HG02571 (cell line): ENCODE measurements around the gene KCNJ6.
"Not testable (repeated sequence)": the region's sequence is repeated elsewhere in the genome, so short reads cannot be mapped to it uniquely, and the experiment has no call there.

Experiments
- ATAC-seq: cut with Tn5 transposase; IDR thresholded peaks from one replicate; pipeline ENCODE4 v1.9.1; 2021; ENCODE audit warnings: mild to moderate bottlenecking, moderate library complexity; ENCODE audit not compliant: unreplicated experiment

The KCNJ6 gene

GRCh38 chr21:37686991-37687810, 229.1 kb downstream of the KCNJ6 start:
- ATAC-seq, result no peak

DNA sequence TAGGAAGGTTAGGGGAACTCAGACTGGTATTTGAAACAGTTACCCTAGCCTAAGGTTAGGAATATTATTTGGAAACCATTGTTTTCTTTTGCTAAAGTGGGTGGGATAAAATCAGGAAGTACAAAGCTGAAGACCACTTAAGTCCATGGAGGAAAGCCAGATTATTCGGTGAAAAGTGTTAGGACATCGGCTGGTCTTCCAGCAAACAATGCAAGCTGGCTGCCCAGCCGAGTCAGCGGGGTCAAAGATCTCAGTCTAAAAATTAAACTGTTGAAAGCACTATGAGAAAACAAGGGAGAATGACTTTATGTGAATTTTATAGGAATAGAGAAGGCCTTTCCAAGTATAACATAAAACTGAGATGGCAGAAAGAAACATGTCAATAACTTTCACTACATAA, 231.7 kb downstream of the KCNJ6 start:
- ATAC-seq, result no peak

- no peak for ATAC-seq
Observed at GRCh38 chr21:37684115-37684493, 232.2 kb downstream of the KCNJ6 start.

DNA sequence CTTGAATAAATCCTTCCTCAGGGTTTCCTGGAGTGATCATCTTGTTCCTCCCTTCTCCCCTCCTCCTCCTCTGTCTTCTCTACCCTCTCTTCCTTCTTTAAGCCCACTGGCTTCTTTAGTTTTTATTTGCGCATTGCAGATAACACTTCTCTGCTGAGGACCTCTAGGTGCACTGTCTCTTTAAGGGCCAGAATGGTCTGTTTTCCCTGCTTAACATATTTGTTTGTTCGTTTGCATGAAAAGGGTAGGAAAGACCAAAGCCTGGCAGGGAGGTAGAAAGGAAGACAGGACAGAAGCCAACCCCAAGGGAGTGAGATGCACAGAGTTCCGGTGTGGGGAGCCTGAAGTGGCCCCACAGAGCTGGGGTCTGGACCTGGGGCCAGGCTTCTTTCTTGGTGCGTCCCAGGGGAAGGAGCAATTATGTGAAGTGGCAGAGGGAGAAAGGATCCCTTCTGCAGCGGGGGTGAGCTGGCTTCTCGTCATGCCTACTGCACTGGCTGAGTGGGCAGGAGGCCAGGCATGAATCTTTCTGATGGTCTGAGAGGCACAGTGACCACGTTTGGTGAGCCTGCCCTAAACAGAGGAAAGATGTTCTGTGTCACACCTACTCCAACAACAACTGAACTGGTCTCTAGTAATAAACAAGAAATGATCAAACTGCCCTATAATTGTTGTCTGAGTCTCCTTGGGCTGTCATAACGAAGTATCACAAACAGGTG, 232.7 kb downstream of the KCNJ6 start:
- no peak for ATAC-seq

DNA sequence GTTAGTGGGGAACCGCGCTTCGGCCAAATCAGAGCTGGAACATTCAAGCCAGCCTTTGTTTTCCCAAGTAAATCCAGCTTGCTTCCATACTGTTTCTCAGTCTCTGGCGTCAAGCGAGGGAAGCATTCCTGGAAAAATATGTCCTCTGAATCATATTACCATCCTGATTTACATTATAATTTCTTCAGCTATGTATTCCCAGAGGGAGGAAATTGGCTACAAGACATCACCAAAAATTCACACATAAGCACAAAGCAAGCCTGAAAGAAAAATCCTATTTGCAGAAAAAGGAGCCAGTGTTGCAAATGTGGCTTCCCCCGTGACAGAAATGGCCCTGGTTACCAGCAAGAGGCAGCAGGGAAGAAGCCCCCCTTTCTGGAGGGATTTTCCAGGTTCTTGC, 233.3 kb downstream of the KCNJ6 start:
- no peak for ATAC-seq

- no peak for ATAC-seq
Observed at GRCh38 chr21:37677006-37677405, 239.3 kb downstream of the KCNJ6 start.

GRCh38 chr21:37675202-37675801, 241.0 kb downstream of the KCNJ6 start:
- ATAC-seq, result no peak

DNA sequence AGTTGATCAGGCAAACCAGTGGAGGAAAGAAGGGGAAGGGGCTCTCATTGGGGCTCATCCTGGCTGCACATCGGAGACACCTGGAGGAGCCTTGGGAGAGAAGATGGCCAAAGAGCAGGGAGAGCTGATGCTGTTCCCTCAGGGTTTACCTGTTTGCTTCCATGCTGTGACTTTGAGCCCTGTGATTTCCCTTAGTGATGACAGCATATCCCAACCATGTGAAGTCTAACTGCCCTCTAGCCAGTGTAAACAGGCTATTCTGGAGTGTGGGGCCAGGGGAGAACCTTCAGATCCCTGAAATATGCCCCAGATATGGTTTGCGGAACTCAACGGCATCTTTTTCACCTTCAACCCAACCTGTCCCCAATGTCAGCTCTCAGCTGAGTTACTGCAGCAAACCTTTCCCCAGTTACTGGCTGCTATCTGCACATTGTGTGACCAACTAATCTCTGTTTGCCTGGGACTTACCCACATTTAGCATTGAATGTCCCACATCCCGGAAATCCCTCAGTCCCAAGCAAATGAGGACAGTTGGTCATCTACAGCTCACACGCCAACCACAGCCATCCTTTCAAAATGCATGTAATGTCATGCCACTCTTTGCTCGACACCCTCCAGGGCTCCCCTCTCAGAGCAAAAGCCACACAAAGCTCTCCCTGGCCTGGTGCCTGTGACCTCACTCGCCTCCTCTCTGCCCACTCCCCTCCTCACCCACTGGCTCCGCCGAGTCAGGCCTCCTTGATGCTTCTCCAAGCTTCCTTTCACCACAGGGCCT, 242.3 kb downstream of the KCNJ6 start:
- no peak for ATAC-seq

GRCh38 chr21:37671381-37671780, 244.9 kb downstream of the KCNJ6 start:
- ATAC-seq, result no peak

DNA sequence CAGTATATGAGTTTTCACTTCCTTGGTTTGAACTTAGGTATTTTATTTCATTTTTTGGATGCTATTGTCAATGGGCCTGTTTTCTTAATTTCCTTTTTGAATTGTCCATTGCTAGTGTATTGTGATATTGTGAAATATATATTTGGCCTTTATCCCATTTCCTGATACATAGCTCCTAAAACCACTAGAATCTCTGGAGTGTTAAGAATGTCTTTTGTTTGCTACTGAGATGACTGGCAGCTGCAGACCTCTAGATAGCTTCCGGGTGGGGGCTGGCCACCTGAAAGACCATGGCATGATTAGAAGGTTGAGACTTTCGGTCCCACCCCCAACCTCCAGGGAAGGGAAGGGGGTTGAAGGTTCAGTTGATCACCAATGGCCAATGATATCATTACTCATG, 245.4 kb downstream of the KCNJ6 start:
- ATAC-seq, result no peak

DNA sequence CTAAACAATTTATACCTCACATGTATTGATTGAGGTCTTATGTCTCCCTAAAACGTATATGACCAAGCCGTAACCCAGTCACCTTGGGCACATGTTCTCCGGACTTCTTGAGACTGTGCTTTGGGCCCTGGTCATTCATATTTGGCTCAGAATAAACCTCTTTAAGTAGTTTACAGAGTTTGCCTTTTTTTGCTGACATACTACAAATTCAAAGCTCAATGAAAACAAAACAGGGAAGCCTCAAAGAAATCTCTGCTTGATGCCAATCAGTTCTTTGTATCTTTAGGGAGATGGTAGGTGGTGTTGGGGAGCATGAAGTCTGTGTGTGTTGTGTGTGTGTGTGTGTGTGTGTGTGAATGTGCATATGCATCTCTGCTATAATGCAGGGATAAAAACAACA, 247.0 kb downstream of the KCNJ6 start:
- ATAC-seq, result no peak

GRCh38 chr21:37668462-37669239, 247.6 kb downstream of the KCNJ6 start:
- no peak for ATAC-seq

DNA sequence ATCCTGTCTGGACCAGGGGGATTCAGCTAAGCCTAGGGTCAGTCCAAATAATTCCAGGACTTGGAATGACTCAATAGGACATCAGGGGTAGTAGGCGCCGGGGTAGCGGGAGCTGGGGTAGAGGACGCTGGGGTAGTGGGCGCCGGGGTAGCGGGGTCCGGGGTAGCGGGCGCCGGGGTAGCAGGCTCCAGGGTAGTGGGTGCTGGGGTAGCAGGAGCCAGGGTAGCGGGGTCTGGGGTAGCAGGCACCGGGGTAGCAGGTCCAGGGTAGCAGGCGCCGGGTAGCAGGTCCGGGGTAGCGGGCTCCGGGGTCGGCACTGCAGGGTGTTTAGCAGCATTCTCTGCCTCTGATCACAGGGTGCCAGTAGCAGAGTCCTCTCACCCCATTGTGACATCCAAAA, 248.9 kb downstream of the KCNJ6 start:
- ATAC-seq, result no peak

GRCh38 chr21:37665230-37666024, 250.8 kb downstream of the KCNJ6 start:
- ATAC-seq, result no peak

- ATAC-seq, result not testable (repeated sequence)
Observed at GRCh38 chr21:37662227-37662626, 254.0 kb downstream of the KCNJ6 start.

DNA sequence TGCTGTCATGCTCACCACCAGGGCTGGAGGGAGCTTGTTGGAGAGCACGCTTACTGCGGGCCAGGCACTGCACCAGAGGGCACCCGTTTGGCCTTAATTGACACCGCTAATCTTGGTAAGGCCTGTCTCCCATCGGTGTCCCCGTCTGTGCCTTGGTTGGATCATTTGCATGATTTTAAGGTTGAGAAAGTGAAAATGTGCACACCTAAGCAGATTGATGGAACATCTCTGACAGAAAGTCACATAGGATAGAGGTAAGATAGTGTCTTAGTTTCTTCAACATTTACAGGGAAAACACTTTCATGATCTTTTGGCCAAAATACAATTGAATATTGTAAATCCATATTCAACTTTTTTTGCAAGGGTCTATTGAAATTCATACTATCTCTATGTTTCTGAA, 255.5 kb downstream of the KCNJ6 start:
- ATAC-seq, result no peak

DNA sequence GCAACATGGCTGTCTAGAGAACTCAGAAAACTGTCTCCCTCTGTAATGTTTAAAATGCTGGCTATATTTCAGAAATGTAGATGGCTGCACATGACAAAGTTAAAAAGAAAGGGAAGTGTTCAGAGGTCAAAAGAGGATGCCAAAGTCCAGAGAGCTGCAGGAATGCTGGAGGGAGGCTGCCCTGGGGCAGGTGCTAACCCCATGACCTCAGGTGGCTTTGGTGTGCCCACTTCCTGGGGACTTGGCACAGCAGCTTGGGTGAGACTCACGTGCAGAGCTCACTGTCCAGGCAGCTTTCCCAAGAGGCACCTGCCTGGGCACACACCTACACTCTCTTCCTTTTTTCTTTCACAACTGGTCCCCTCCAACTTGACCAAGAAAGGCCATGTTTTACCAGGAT, 256.4 kb downstream of the KCNJ6 start:
- no peak for ATAC-seq

DNA sequence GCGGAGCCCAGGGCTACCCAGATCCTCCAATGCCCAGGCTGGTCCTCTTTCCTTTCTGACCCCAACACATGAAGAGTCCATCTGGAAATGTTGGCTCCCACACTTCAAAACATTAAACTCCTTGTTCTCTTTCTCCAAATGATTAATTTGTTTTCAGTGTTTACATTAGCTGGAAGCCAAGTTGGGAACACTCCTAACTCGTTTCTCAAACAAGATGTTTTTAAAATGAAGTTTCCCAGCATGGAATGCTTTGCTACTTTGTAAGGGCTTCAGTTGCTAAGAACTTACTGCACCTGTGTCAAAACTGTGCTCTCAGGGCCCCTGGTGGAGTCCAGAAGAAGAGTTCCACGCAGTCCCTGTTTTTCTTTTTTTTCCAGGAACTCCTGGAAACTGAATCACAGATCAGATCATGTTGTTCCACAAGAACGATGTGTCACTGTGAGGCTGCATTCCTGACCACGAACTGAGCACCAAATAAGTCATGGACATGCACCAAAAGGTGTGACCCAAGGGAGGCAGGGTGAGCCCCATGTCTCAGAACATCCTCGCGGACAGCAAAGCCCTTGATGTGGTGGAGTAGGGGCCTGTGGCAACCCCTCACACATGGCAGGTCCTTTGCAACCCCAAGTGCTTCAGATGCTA, 257.3 kb downstream of the KCNJ6 start:
- no peak for ATAC-seq

- ATAC-seq, result no peak
Observed at GRCh38 chr21:37658121-37658816, 258.0 kb downstream of the KCNJ6 start.
